ENCODE measurements around the gene SCN3A. TPM values are rescaled to one million over a fixed set of nuclear protein-coding genes. Genes with fewer than 3 reads are reported as not detected.

Gene SCN3A
- total and polyA plus RNA-seq, 10 of the 15 experiments (the other 5 are each of a cell fraction or from before 2014, with no cell fraction given): 0.04 to 0.34 (median 0.06) TPM; not detected in 3

GRCh38 chr2:165214093-165214492 is 10.2 kb upstream of the SCN3A start (continued):
- TF ChIP-seq JUND (IDR thresholded peaks at IDR 0.05; ENCODE audit: low read depth, low read length) (no peak), GABPA (IDR thresholded peaks at IDR 0.05; ENCODE audit: low read depth) (no peak)

- no TSS peak for BruUV-seq (replicated peaks)
Measured at GRCh38 chr2:165208094-165208493, 4.2 kb upstream of the SCN3A start.

More at GRCh38 chr2:165208094-165208493, 4.2 kb upstream of the SCN3A start:
- ChIA-PET RAD21 (ENCODE audit: unreplicated experiment) (interaction anchor here (0.9 to 1.0 kb wide), 2 partner anchors 191 to 193 kb away, joined by 3 read pairs; no protein-coding TSS in a partner anchor), POLR2A (no interaction called here), SMC1A (ENCODE audit: uncharacterized antibody, unreplicated experiment) (interaction anchor here (0.7 to 1.2 kb wide), 2 partner anchors 67 to 194 kb away, joined by 3 to 4 read pairs; no protein-coding TSS in a partner anchor), CTCF (interaction anchor here (5.8 kb wide), 1 partner anchor 192 kb away, joined by 136 read pairs; no protein-coding TSS in a partner anchor)
- FAIRE-seq (no peak), ATAC-seq (no peak), DNase-seq (ENCODE audit: low read depth, low spot score) (no peak)
- Histone ChIP-seq H3K9me3 (replicated peaks; ENCODE audit: control insufficient read depth, insufficient read depth, low read length) (no peaks in the 10 kb centered on the region), H3K27ac (ENCODE audit: control insufficient read depth, insufficient read depth) (no peak overlapping the region), H3K9ac (ENCODE audit: control insufficient read depth, insufficient read depth, low read length) (no peak overlapping the region), H3K4me3 (no peak overlapping the region), H3K27me3 (replicated peaks in 1 of 2; ENCODE audit: control insufficient read depth in 2 of 2, insufficient read depth in 2 of 2, low read length in 1 of 2) (no peaks in the 10 kb centered on the region), H3K4me2 (ENCODE audit: control insufficient read depth, insufficient read depth) (no peak overlapping the region), H4K20me1 (ENCODE audit: control insufficient read depth, insufficient read depth) (no peaks in the 10 kb centered on the region), H3K79me2 (ENCODE audit: control insufficient read depth, insufficient read depth, low read length) (no peaks in the 10 kb centered on the region), H3K4me1 (ENCODE audit: control insufficient read depth, insufficient read depth, low read length) (no peaks in the 10 kb centered on the region), H2AFZ (ENCODE audit: control insufficient read depth, low read depth, low read length) (no peak overlapping the region), H3K36me3 (ENCODE audit: control insufficient read depth in 2 of 2, insufficient read depth in 2 of 2, low read length in 1 of 2) (no peaks in the 10 kb centered on the region)
- intact Hi-C loops (cut with micrococcal nuclease; ENCODE audit: unreplicated experiment) (loop anchor here (10.0 kb wide), 1 partner anchor 473 kb away; no protein-coding TSS in a partner anchor), in situ Hi-C loops (cut with MboI) (no loop called here)
- no peak for TF ChIP-seq ZZZ3 (IDR thresholded peaks at IDR 0.05; ENCODE audit: control insufficient read depth, insufficient read length, low read depth)
- TF ChIP-seq ASH2L (IDR thresholded peaks at IDR 0.05; ENCODE audit: borderline replicate concordance, low read depth): no peak
- no peak for TF ChIP-seq SRF (IDR thresholded peaks at IDR 0.05; ENCODE audit: low read depth in 2 of 2, low read length in 2 of 2)
- TF ChIP-seq STAT3 (IDR thresholded peaks at IDR 0.05; ENCODE audit: low read depth, low read length): no peak
- no peak for TF ChIP-seq MYB (IDR thresholded peaks at IDR 0.05; ENCODE audit: borderline replicate concordance, low read depth, low read length)
- TF ChIP-seq NFYB (IDR thresholded peaks at IDR 0.05; ENCODE audit: insufficient read depth, low read depth, low read length): no peak
- TF ChIP-seq USF2 (IDR thresholded peaks at IDR 0.05; ENCODE audit: borderline replicate concordance, low read depth, low read length): no peak
- TF ChIP-seq MXI1 (IDR thresholded peaks at IDR 0.05; ENCODE audit: low read depth, low read length): no peak
- no peak for TF ChIP-seq SUZ12 (IDR thresholded peaks at IDR 0.05; ENCODE audit: unreplicated experiment)
- no peak for TF ChIP-seq ZBTB33 (IDR thresholded peaks at IDR 0.05)
- 0% methylated on average over 1 of the region's 1 CpG for WGBS (ENCODE audit: insufficient coverage, insufficient replicate concordance, low lambda C conversion rate, missing lambda C conversion rate)
